Retina (tissue), 1 donor: ENCODE data around the gene WDR38.

Experiments
- DNase-seq: peaks from one replicate; pipeline ENCODE4 v3.0.0-alpha.2; 2016

WDR38 gene, protein sequence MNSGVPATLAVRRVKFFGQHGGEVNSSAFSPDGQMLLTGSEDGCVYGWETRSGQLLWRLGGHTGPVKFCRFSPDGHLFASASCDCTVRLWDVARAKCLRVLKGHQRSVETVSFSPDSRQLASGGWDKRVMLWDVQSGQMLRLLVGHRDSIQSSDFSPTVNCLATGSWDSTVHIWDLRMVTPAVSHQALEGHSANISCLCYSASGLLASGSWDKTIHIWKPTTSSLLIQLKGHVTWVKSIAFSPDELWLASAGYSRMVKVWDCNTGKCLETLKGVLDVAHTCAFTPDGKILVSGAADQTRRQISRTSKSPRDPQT

DNA sequence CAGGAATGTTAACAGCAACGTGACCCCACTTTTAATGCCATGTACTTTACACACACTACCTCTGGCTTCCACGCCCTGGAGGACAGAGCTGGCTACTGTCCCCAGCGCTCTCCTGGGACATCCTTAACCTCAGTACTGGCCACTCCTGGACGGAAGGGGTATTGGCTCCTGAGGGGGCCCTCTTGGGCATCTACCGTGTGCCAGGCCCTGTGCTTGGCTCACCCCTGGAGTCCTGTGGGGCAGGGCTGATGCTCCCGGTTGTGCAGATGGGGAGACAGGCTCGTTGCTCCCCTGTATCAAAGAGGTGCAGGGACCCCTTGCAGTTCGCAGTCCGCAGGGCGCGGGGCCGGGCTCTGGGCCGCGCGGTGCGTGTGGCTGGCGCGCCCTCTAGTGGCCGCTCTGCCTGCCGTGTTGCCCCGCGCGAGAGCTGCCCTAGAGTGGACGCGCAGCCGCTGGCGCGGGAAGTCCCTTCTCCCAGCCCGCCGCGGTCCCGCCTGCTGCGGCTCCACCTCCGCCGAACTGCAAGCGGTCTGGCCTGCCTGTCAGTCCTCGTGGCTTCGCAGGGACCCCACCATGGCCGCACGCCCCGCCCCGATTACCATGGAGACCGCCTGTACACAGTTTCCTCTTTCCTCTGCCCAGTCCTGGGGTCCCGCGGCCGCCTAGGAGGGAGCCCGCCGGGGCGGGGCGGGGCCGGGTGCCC is at the start of gene WDR38:
Gene WDR38 (plus strand): TSS at position 632 of the 703 bp plus-strand sequence. CDS start 72 bp downstream, outside the sequence.
- peak; percentile 94 for DNase-seq

DNA sequence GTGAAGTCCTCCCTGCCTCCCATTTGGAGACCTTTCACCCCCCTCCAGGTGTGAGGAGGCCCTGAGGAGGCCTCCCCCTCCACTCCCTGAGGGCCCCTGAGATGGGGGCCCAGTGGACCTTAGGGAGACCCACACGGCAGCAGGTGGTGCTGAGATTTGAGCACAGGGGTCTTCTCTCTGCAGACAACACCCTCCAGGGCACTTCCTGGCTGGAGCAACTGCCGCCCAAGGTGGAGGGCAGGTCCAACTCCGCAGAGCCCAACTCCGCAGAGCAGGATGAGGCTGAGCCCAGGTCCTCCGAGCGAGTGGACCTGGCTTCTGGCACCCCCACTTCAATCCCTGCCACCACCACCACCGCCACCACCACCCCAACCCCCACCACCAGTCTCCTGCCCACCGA is 49.3 kb upstream of the WDR38 start:
- no peak for DNase-seq

DNA sequence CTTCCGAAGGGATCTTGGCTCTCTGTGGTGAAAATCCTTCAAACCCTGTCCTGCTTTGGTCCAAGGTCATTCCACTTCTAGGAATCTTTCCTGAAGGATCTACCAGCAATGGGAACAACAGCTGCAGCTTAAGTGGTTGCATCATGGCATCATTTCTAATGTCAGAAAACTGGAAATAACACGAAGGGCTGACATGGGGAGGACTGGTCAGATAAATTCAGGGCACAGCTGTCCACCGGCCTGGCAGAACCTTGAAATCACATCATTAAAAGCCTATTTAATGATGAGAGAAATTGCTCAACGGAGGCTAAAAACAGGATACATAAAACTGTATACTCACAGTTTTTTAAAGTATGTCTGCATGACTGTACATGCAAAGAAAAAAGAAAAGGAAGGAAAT is 48.1 kb upstream of the WDR38 start:
- no peak for DNase-seq

DNA sequence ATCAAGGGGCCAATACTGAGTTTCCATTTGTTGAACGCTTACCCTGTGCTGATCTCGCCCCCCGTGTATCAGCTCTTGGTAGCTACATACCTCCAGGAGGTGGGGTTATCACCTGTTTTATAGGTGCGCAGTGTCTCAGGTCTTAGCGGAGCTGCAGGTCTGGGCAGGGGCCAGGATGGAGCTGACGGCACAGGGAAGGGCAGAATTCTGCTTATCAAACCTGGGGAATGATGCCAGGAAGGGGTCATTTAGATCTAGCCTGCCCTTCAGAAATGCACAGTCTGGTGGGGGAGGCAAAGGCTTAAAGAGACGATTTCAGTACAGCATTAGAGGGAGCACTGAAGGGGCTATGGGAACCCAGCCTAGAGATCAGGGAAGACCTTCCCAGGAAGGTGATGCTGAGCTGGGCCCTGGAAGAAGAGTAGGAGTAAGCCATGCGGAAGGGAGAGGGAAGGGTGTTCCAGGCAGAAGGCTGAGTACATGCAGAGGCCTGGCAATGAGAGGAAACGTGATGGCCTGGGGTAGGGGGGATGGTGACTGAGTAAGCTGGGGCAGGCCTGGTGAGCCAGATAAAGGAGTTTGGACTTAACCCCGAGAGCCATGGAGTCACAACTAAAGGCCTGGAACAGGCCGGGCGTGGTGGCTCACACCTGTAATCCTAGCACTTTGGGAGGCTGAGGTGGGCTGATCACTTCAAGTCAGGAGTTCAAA is 44.9 kb upstream of the WDR38 start:
- DNase-seq: no peak

DNA sequence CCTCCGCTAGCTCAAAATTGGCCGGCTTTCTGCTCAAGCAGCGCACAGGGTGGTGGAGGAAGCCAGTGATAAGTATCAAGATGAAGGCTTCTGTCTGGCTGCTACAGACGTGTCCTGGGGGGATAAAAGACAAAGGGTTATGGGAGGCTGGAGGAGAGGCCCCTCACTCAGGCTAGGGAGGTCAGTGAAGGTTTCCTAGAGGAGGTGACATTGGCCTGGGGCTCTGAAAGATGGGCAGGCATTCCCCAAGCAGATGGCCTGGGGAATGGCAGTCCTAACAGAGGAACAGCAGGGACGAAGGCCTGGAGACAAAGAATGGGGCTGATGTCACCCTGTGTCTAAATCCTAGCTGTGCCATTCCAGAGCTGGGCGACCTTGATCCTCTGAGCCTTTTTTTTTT is 44.0 kb upstream of the WDR38 start:
- DNase-seq: no peak

DNA sequence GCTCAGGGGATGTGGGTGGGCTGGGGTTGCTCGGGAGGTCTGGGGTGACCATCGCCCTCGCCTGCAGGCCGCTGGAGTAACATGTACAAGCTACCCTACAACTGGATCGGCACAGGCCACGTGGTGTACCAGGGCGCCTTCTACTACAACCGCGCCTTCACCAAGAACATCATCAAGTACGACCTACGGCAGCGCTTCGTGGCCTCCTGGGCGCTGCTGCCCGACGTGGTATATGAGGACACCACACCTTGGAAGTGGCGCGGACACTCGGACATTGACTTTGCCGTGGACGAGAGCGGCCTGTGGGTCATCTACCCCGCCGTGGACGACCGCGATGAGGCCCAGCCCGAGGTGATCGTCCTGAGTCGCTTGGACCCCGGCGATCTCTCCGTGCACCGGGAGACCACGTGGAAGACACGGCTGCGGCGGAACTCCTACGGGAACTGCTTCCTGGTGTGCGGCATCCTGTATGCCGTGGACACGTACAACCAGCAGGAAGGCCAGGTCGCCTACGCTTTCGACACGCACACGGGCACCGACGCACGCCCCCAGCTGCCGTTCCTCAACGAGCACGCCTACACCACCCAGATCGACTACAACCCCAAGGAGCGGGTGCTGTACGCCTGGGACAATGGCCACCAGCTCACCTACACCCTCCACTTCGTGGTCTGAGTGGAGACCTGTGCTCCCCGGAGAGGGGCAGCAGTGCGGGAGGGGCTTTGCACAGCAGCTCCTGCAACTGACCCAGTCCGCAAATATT is 43.3 kb upstream of the WDR38 start:
- no peak for DNase-seq

DNA sequence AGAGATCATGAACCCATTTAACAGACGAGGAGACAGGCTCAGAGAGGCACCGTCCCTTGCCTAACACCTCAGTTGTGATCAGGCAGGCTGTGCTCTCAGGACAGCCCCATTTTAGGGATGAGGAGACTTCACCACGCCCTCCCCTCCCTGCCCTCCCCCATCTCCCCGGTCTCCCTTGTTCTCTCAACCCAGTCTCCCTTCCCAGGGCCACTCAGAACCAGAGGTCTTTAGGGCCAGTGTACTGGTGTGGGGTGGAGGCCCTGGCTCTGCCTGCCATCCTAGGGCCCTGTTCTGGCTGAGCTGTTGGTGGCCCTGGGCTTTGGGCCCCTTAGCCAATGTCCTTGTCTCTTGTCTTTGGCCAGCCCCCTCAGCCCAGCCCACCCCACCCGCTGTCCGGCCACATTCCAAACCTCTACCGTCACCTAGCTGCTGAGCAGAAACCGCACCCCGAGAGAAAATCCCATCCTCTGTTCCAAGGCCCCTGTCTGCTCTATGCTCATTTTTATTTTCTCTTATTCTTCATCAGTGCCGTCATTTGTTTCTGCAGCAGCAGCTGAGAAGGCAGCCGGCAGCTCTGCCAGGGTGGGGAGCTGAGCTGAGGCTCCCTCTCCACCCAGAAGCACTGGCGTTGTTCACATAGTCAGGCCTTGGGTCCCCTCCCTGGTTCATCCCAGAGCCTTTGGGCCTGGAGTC is 42.5 kb upstream of the WDR38 start:
- peak; percentile 60 for DNase-seq

DNA sequence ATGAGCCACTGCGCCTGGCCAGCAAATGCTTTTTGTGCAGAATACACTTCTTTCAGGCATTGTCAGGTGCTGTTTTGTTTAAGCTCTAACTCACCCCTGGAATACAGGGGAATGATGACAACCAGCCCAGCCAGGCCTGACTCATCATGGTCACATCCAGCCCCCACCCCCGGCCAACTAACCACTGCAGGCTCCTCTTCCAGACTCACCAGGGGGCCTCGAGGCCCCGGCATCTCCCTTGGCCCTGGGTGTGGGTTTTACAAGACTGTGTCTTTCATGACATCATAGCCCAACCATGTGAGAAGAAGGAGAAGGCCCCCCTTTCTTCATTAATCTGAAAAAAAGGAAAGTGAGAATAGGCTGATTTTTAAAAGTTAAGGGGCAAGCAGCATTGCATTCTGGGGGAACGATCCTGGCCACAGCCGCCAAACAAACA is 40.8 kb upstream of the WDR38 start:
- DNase-seq: no peak

DNA sequence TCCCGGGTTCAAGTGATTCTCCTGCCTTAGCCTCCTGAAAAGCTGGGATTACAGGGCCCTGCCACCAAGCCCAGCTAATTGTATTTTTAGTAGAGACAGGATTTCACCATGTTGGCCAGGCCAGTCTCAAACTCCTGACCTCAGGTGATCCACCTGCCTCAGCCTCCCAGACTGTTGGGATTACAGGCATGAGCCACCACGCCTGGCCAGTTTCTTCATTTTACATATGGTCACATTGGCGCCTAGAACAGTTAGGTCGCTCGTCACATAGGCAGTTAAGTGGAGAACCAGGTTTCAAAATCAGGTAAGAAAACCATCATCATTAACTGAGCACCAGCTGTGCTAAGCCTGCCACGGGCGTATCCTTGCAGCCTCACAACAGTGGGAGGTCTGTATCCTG is 40.2 kb upstream of the WDR38 start:
- DNase-seq: no peak

DNA sequence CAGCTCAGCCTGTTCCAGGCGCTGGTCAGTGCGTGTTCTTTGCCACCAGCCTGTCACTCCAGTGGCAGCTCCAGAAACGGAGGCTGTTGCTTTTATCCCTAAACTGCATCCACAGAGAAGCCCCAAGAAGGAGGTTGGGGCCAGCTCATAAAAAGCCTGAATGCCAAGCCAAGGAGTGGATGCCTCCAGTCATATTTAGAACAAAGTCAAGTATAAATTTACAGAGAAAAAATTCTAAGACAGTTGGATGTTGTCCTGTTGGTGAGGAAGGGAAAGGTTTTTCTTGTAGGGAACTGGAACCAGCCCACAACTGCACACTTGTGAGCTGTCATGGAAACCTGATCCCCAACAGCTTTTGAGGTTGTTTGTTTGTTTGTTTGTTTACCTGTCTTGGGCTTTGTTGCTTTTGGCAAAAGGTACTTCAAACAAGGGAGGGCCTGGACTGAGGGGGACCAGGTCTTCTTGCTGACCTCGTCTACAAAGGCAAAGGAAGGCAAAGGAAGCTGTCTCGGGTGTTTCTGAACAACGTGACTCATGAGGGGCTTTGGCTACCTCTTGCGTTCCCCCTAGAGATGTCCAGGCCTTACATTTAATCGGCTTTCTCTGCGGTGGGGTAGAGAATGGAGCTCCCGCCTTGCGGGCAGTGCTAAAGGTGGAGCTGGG is 39.6 kb upstream of the WDR38 start:
- no peak for DNase-seq

DNA sequence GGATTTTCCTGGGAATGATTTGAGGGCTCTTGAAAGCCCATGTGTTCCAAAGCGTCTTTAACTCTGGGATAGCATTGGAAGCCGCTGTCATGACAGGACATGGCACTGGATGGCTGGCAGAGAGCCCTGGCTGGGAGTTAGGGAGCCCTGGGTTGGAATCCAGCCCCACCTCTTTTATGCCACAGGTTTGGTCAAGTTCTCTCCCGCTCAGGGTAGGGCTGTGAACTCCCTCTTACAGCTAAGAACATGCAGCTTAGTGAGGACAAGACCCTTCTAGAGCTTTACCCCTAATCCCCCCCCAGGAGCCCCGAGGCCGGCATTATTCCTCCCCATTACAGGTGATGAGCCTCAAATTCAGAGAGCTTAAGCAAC is 39.1 kb upstream of the WDR38 start:
- no peak for DNase-seq

DNA sequence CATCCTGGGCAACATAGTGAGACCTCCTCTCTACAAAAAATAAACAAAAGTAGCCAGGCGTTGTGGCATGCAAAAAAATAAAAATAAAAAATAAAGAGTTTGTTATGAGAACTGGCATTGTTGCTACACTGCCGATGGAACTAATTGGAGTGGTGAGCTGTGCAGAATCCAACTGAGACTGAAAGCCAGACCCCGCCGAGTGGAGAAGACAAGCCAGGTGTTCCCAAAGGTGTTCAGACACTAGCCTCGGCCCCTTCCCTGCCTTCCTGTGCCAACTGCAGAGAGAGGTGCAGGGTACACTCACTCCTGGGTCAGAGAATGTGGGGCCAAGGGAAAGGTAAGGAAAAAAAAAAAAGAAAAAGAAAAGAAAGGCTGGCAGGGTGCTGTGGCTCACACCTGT is 37.7 kb upstream of the WDR38 start:
- no peak for DNase-seq

DNA sequence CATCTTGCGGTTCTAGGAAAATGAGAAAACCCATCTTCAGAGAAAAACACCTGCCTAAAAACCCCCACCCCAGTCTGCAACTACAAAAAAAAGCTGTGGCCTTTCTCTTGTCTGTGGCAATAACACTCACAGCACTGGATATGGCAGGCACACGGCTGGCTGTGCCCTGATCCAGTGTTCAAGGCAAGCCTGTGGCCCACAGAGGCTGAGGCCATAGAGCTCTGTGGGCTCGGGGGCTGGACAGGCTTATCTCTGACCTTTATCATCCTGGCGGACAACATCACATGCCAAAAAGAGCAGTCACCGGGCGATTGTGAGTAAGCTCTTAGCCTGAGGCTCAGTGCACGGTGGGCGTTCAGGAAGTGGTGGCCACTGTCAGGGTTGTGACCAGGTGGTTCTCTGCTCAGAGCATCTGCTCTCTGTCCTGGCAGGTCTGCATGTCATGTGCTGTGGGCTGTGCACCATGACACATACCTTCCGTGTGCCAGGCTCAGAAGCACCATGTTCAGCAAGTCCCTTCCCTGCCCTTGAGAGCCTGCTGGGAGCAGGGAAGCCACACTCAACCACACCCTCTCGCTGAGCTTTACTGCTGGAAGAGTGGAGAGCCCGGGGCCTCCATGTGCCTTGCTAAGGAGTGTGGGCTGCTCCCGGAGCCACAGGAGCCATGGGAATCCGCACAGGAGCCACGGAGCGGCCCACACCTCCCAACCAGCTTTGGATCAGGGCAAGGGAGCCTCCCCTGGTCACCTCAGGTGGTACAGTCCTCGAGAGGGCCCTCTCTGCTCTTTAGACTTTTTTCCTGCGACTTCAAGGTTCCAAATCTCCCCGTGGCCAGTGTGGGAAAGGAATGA is 34.6 kb upstream of the WDR38 start:
- no peak for DNase-seq

DNA sequence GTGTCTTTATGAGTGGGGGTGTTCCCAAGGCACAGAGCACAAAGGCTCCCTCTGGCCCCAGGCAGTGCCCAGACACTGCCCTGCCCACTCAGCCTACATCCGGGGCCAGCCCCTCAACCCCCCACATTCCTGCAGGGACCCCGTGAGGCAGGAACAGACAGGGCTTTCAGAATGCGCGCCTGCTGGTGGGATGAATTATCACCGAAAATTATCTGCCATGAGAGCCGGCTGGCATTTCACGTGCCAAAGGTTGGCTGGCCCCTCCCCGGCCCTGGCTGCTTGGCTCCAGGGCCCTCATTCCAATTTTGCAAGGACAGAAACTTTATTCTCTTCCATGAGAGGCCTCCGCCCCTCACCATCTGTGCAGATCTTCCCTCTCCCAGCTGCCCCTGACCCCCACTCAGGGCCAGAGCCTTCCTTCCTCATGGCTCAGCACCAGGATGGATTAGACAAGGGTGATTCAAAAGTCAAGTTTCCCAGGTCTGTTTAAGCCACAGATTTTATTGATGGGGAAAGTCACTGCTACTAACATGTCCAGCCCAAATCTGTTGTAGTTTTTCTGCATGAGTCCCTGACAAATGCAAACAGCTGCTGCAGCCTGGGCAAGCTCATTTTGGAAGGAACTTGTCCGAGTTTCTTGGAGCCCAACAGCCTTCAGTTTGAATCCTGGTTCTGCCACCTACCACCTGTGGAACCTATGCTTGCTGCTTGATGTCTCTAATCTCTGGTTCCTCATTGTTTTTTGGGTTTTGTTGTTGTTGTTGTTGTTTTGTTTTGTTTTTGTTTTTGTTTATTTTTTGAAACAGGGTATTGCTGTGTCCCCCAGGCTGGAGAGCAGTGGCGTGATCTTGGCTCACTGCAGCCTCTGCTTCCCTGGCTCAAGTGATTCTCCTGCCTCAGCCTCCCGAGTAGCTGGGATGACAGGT is 32.3 kb upstream of the WDR38 start:
- DNase-seq: no peak

DNA sequence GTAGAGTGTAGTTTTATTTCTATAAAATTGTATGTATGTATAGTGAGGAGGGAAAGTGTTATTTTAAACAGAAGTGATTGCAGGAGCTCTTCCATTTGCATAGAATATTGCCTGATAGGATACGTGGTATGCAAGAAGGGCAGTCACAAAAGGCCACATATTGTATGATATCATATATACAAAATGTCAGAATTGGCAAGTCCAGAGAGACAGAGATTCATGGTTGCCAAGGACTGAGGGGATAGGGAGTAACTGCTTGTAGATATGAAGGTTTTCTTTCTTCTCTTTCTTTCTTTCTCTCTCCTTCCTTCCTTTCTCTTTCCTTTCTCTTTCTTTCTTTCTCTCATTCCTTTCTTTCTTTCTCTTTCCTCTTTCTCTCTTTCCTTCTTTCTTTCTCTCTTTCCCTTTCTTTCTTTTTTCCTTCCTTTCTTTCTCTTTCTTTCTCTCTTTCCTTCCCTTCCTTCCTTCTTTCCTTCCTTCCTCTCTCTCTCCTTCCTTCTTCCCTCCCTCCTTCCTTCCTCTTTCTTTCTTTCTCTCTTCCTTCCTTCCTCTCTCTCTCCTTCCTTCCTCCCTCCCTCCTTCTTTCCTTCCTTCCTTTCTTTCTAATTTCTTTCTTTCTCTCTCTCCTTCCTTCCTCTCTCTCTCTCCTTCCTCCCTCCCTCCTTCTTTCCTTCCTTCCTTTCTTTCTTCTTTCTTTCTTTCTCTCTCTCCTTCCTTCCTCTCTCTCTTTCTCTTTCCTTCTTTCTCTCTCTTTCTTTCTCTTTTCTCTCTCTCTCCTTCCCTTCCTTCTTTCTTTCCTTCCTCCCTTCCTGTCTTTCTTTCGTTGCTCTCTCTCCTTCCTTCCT is 24.5 kb upstream of the WDR38 start:
- no peak for DNase-seq

DNA sequence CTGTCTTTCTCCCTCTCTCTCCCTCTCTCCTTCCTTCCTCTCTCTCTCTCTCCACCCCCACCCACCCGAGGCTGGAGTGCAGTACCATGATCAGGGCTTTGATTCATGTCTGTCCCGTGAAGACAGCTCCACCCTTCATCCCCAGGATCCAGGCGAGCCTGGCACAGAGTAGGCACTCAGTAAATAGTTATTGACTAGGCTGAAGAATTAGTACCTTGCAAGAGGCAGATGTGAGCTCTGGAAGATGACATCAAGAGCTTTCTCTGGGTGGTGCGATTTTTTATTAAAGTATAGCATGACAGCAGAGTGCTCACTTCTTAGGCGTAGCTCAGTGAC is 24.0 kb upstream of the WDR38 start:
- DNase-seq: no peak

DNA sequence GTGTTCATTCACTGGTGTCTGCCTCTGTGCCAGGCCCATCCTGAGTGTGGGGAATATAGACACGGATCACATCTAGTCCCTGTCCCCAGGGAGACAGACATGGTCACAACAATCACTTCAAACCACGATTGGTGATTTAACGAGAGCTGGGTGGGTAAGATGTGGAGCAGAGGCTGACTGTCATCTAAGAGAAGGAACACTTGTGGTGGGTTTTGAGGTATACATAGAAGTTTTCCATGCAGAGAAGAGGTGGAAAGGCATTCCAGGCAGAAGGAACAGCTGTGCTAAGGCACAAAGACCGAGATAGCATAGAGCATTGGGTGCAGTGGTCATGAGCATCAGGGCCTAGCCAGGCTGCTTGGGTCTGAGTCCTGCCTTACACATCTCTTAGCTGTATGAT is 22.7 kb upstream of the WDR38 start:
- no peak for DNase-seq

DNA sequence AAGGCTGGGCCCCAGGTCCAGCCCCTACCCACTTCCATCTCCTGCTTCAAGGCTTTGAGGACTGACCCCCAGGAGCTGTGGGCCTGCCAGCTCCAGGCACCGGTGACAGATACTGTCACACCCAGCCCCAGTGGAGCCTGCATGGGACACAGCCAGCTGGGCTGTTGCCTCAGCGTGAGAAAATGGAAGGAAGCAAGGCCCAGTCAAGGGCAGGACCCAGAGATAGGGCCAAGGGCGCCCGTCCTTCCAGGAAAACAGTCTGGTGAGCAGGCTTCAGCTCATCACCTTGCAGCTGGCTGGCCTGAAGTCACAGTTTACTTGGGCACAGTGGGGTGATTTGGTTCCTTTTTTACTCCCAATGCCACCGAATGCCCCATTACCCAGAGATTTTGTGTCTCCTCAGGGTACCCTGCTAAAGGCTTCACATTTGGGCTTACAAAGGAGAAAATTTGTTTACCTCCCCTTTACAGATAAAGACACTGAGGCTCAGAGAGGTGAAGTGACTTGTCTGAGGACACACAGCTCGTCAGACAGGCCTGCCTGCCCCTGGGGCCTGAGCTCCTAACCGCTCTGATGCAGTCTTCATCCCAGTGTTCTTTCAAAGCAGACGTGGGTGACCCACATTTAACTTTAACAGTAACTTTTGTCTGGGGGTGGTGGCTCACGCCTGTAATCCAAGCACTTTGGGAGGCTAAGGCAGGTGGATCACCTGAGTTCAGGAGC is 21.5 kb upstream of the WDR38 start:
- DNase-seq: no peak
